ENCODE measurements around the gene GDPGP1.

- TF ChIP-seq POLR2AphosphoS5 (IDR thresholded peaks at IDR 0.05; ENCODE audit: low read depth, low read length): no peak
- no peak for TF ChIP-seq POLR2A (IDR thresholded peaks at IDR 0.05; ENCODE audit: low read depth, low read length)
- TF ChIP-seq POU2F2 (IDR thresholded peaks at IDR 0.05; ENCODE audit: low read depth, low read length): no peak
- TF ChIP-seq TAF1 (IDR thresholded peaks at IDR 0.05; ENCODE audit: low read depth, low read length): no peak
- no peak for TF ChIP-seq PAX5 (IDR thresholded peaks at IDR 0.05; ENCODE audit: insufficient read depth, low read length, severe bottlenecking)
Measured at GRCh38 chr15:90205050-90205848, 28.8 kb upstream of the GDPGP1 start.
